Right renal cortex interstitium (tissue), 3 donors: ENCODE results near the gene WNT8A. TPM values are rescaled to one million over a fixed set of nuclear protein-coding genes. Genes with fewer than 3 reads are reported as not detected.

ENCODE experiments used
- DNase-seq, 3 donors: peaks; one replicate each; pipeline ENCODE4 v3.0.0-alpha.2; 2013; ENCODE audit warnings: low read depth in 3 of 3, low spot score in 2 of 3
- polyA plus RNA-seq, 3 donors: library from polyadenylated mRNA; unstranded; fragments of 120-200 nt; gene quantifications; one replicate each; pipeline ENCODE4 v1.2.1, GENCODE V29; 2013; ENCODE audit not compliant: insufficient read length in 3 of 3

Gene WNT8A
- polyA plus RNA-seq, 3 donors = 0.10 to 0.27 TPM; not detected in 1

GRCh38 chr5:138082033-138082432, 1.8 kb upstream of the WNT8A start:
- no peak for DNase-seq

- DNase-seq = no peak
These were observed 7.9 kb downstream of the WNT8A start for GRCh38 chr5:138091685-138092084.

GRCh38 chr5:138092301-138092700, 8.5 kb downstream of the WNT8A start:
- DNase-seq = no peak

- no peak for DNase-seq
These were observed 9.2 kb downstream of the WNT8A start for GRCh38 chr5:138093036-138093435.

GRCh38 chr5:138095100-138095907, 11.5 kb downstream of the WNT8A start:
- DNase-seq = no peak

GRCh38 chr5:138096363-138096762, 12.5 kb downstream of the WNT8A start:
- DNase-seq = no peak

- DNase-seq = no peak
These were observed 13.4 kb downstream of the WNT8A start for GRCh38 chr5:138096997-138097828.

- no peak for DNase-seq
These were observed 18.9 kb downstream of the WNT8A start for GRCh38 chr5:138102454-138103318.

- no peak for DNase-seq
These were observed 19.4 kb downstream of the WNT8A start for GRCh38 chr5:138103319-138103637.

GRCh38 chr5:138105709-138106108, 21.9 kb downstream of the WNT8A start:
- DNase-seq = no peak

GRCh38 chr5:138107213-138107612, 23.4 kb downstream of the WNT8A start:
- DNase-seq = no peak

- no peak for DNase-seq
These were observed 25.8 kb downstream of the WNT8A start for GRCh38 chr5:138109463-138110265.

GRCh38 chr5:138110266-138110963, 26.6 kb downstream of the WNT8A start:
- DNase-seq = no peak

- no peak for DNase-seq
These were observed 27.3 kb downstream of the WNT8A start for GRCh38 chr5:138111181-138111580.

- no peak for DNase-seq
These were observed 28.1 kb downstream of the WNT8A start for GRCh38 chr5:138111937-138112336.

GRCh38 chr5:138115254-138115653, 31.4 kb downstream of the WNT8A start:
- DNase-seq = no peak

- no peak for DNase-seq
These were observed 44.5 kb downstream of the WNT8A start for GRCh38 chr5:138128334-138128733.

GRCh38 chr5:138129347-138129746, 45.5 kb downstream of the WNT8A start:
- DNase-seq = no peak

GRCh38 chr5:138132543-138132942, 48.7 kb downstream of the WNT8A start:
- DNase-seq = no peak
